Left ventricle myocardium inferior (tissue), 1 donor: Measurements from ENCODE around the gene ETV3L. TPM values are rescaled to one million over a fixed set of nuclear protein-coding genes. Genes with fewer than 3 reads are reported as not detected.

Experiments
- DNase-seq: peaks from one replicate; pipeline ENCODE4 v3.0.0-alpha.2; 2020
- H3K27ac ChIP-seq: fragments of 200-600 bp; replicated peaks from 2 replicates; pipeline ENCODE4 v1.8.0; 2021
- H3K27me3 ChIP-seq: fragments of 200-600 bp; 2 replicates; pipeline ENCODE4 v1.8.0; 2021; ENCODE audit warnings: low read depth
- H3K36me3 ChIP-seq: fragments of 200-600 bp; 2 replicates; pipeline ENCODE4 v1.8.0; 2021
- H3K4me1 ChIP-seq: fragments of 200-600 bp; 2 replicates; pipeline ENCODE4 v1.8.0; 2021
- H3K4me3 ChIP-seq: fragments of 200-600 bp; 2 replicates; pipeline ENCODE4 v1.8.0; 2021; ENCODE audit warnings: mild to moderate bottlenecking, moderate library complexity
- H3K9me3 ChIP-seq: fragments of 200-600 bp; replicated peaks from 2 replicates; pipeline ENCODE4 v1.8.0; 2021
- intact Hi-C: fragments of 100-400 bp; cut with micrococcal nuclease; formaldehyde crosslinking; loops from one replicate; pipeline ENCODE4 v1.11.0; 2022
- total RNA-seq: library from RNA; stranded (reverse); fragmentation: NEBNext Ultra II Directional; extraction: Animal tissue kit (Norgen Biotek cat#: 25700); gene quantifications from one replicate; pipeline ENCODE4 v1.2.1, GENCODE V29; 2021
- TF ChIP-seq, protein P1 (sequence below): fragments of 200-600 bp; IDR thresholded peaks from 2 replicates; pipeline ENCODE4 v1.8.0; 2021; ENCODE audit warnings: antibody characterized with exemption, mild to moderate bottlenecking, borderline replicate concordance
- donor health status: DM: no; HTN: yes; CAD: no; lungs with severe emphysema.

ETV3L gene
- total RNA-seq, 1 donor from 2014 or later = not detected

DNA sequence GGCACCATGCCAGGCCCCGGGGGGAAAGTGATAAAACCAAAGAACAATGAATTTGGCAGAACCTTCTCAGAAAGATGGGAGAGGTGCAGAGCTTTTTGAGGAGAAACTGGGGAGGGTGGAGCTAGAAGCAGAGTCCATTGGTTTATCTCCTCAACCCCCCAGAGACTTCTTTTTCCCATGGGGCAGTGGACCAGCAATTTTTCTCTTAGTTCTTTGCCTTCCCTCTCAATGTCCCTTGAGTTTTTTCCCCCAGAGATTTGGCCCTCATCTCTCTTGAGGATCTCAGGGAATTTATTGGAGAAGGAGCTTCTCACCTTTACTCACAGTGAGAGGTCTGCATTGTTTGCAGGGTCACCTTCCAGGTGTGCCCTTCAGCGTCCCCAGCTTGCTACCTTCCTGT, 48.8 kb downstream of the ETV3L start:
- no peaks in the 10 kb centered on the region for H3K36me3 ChIP-seq
- H3K27ac ChIP-seq = no peak overlapping the region
- H3K4me1 ChIP-seq = no peaks in the 10 kb centered on the region
- peaks cover 19% of the 10 kb centered on the region for H3K9me3 ChIP-seq
- intact Hi-C loops = no loop called here
- H3K27me3 ChIP-seq = no peaks in the 10 kb centered on the region
- no peak overlapping the region for H3K4me3 ChIP-seq
- TF ChIP-seq, protein P1, sequence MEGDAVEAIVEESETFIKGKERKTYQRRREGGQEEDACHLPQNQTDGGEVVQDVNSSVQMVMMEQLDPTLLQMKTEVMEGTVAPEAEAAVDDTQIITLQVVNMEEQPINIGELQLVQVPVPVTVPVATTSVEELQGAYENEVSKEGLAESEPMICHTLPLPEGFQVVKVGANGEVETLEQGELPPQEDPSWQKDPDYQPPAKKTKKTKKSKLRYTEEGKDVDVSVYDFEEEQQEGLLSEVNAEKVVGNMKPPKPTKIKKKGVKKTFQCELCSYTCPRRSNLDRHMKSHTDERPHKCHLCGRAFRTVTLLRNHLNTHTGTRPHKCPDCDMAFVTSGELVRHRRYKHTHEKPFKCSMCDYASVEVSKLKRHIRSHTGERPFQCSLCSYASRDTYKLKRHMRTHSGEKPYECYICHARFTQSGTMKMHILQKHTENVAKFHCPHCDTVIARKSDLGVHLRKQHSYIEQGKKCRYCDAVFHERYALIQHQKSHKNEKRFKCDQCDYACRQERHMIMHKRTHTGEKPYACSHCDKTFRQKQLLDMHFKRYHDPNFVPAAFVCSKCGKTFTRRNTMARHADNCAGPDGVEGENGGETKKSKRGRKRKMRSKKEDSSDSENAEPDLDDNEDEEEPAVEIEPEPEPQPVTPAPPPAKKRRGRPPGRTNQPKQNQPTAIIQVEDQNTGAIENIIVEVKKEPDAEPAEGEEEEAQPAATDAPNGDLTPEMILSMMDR = no peak
- no peak for DNase-seq

DNA sequence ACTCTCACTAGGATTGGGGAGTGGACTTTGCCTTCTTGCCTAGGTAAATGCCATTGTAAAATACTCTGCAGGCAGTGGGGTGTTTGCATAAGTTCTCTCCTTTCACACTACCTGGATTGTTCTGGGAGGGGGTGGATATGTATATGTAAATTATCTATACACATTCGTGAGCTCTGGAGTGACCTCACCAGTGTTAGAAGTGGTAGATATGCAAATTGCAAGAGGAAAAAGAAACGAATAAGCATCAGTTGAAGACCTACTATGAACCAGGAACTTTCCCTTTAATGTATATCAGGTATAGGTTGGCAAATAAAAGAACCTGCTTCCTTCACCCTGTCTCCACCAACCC, 52.6 kb downstream of the ETV3L start:
- no peaks in the 10 kb centered on the region for H3K27me3 ChIP-seq
- DNase-seq = no peak
- peaks cover 9% of the 10 kb centered on the region for H3K9me3 ChIP-seq
- TF ChIP-seq, protein P1 = no peak
- intact Hi-C loops = no loop called here
- peaks cover 34% of the 10 kb centered on the region for H3K4me1 ChIP-seq
- no peak overlapping the region for H3K27ac ChIP-seq
- no peaks in the 10 kb centered on the region for H3K36me3 ChIP-seq
- no peak overlapping the region for H3K4me3 ChIP-seq

DNA sequence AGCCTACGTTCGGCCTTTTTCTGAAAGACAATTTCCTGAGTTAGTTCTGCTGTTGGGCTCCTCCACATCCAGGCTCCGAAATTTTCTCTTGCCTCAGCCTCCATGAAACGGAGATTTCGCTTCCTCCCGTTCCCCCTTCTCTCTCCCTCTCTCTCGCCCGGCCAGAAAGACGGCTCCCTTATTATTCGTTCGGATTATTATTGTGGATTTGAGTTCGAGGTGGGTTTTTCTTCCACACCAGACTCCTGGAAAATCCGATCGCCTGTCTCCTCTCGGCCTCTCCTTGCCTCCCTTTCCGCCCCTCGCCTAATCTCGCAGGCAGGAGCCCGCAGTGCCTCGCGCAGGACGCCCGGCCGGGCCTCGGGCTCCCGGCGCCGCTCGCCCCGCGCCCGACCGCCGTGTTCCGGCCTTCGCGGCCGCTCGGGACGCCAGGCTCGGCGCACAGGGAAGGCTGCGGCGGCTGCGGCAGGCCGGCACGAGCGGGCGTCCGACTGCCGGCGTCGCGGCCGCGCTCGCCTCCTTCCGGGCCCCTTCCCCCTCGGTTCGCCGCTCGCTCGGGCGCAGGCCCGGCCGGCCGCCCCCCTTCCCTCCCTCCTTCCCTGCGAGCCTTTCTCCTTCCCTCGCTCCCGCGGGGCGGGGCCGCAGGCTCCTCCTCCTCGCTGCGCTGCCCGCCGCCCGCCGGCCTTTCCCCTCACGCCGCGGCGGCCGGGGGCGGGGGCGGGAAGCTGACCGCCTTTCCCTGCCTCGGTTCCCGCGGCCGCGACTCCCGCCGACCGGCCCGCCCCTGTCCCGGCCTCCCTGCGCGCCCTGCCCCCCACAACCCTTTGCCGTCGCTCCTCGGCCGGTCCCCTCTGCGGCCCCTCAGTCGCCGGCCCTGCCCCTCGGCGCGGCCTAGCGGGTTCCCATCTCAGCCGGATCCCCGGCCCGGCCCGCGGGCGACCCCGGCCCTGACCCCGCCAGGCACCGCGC, 54.1 kb downstream of the ETV3L start, which contains the start of gene ARHGEF11:
TSS of gene ARHGEF11 (minus strand) at position 493 of the 969 bp plus-strand sequence. CDS start 1,412 bp downstream, outside the sequence.
- H3K4me1 ChIP-seq = peaks cover 48% of the 10 kb centered on the region
- intact Hi-C loops = no loop called here

DNA sequence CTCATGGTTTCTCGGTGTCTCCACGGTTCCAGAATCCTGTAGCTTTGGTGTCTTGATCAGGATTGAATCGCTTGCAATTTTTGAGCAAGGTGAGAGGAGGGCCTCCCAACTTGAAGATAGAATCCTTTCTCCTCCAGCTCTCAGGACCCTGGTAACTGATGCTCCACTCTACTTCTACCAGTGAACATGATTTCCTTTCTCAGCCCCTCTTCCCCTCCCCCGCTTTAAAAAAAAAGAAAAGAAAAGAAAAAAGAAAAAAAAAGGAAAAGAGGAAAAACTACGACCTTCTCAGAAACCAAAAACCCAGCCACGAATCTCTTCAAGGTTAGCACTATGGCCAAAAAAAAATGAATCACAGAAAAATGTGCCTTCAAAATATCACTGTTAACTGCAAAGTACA, 55.3 kb downstream of the ETV3L start:
- intact Hi-C loops = no loop called here
- no peaks in the 10 kb centered on the region for H3K9me3 ChIP-seq
- DNase-seq = no peak
- TF ChIP-seq, protein P1 = no peak
- no peaks in the 10 kb centered on the region for H3K27me3 ChIP-seq
- H3K36me3 ChIP-seq = no peaks in the 10 kb centered on the region
- H3K27ac ChIP-seq = peak overlapping the region; percentile 92
- H3K4me3 ChIP-seq = peak overlapping the region; percentile 74
- peaks cover 57% of the 10 kb centered on the region for H3K4me1 ChIP-seq

More for the DNA sequence above, 54.1 kb downstream of the ETV3L start, which contains the start of gene ARHGEF11:
- TF ChIP-seq, protein P1 = no peak
- peak within 1 kb of the TSS; percentile 92 for H3K27ac ChIP-seq
- peak; percentile 92 for DNase-seq
- H3K36me3 ChIP-seq = no peaks in the 10 kb centered on the region
- H3K27me3 ChIP-seq = no peaks in the 10 kb centered on the region
- H3K9me3 ChIP-seq = no peaks in the 10 kb centered on the region
- H3K4me3 ChIP-seq = peak within 1 kb of the TSS; percentile 74

DNA sequence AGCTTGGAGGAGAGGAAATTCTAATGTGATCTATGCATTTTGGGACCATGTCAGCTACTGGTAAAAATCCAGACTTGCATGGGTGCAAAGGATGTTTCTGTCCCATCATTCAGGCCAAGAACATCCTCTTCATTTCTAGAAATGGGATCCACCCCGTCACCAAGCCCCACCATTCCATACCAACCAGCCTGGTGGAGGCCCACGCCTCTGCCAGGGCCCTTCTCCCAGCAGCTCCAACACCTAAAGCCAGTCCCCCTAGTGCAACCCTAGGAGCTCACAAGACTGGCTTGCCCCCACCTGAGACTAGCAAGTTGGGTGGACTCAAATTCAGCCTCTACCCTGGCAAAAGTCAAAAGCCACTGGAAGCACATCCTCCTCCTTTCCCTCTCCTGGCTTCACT, 55.9 kb downstream of the ETV3L start:
- peaks cover 58% of the 10 kb centered on the region for H3K4me1 ChIP-seq
- peak overlapping the region; percentile 45 for H3K27ac ChIP-seq
- no peaks in the 10 kb centered on the region for H3K9me3 ChIP-seq
- H3K4me3 ChIP-seq = peak overlapping the region; percentile 74
- intact Hi-C loops = no loop called here
- DNase-seq = no peak
- no peaks in the 10 kb centered on the region for H3K36me3 ChIP-seq
- no peaks in the 10 kb centered on the region for H3K27me3 ChIP-seq
- TF ChIP-seq, protein P1 = no peak
